ENCODE results near the gene DLGAP1. TPM values are rescaled to one million over a fixed set of nuclear protein-coding genes. Genes with fewer than 3 reads are reported as not detected.
A peak's percentile ranks its signal among the peaks of the same experiment; 100 is the strongest.

DLGAP1 gene
- total RNA-seq, 1 experiment from 2014 or later = 23.2 TPM

DNA sequence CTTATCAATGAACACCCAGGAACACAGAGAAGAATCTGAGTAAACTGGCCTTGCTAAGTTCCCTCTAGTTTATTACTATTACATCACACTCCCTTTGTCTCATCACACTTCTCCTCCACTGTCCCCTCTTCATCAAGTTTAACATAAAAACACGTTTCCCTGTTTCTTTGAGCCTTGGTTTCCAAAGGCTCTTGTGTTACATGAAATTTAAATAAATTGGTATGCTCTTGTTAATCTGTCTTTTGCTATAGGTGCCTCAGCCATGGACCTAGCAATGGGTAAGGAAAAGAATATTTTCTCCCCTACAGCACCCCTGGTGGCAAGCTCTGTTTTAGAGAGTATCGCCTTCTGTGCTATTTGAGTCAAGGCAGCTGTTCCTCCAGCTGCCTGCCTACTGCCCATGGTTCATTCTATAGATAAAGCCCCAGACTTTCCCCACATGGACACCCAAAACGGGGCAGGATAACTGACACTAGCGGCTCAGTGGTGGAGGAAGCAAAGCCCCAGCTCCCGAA is 973.4 kb downstream of the DLGAP1 start:
- H3K4ac ChIP-seq (ENCODE audit: low read depth, low read length) = no peak overlapping the region
- H4K8ac ChIP-seq (replicated peaks; ENCODE audit: insufficient read length, low read depth, low read length) = no peak overlapping the region
- H3K79me2 ChIP-seq (ENCODE audit: insufficient read depth, low read length) = no peaks in the 10 kb centered on the region
- H3K9me3 ChIP-seq (ENCODE audit: control insufficient read depth, low read depth, low read length) = no peaks in the 10 kb centered on the region
- no peak overlapping the region for H4K91ac ChIP-seq (ENCODE audit: insufficient read length, low read depth, low read length)
- DNase-seq = peak; percentile 63
- H3K18ac ChIP-seq (ENCODE audit: insufficient read length, low read depth, low read length) = no peak overlapping the region
- no peaks in the 10 kb centered on the region for H3K27me3 ChIP-seq (ENCODE audit: insufficient read depth, low read length)
- Mint-ChIP-seq H3K9me3 (no peaks in the 10 kb centered on the region), H3K27ac (peak overlapping the region; percentile 28 to 85 (median 68); a peak in 2 of 7 replicates), H3K36me3 (ENCODE audit: insufficient read depth in 1 of 3, low read depth in 3 of 3) (no peaks in the 10 kb centered on the region; a peak in 1 of 7 replicates), H3K4me1 (peaks cover 22 to 27% of the 10 kb centered on the region in 2 experiments), H3K27me3 (ENCODE audit: low read depth) (no peaks in the 10 kb centered on the region), H3K4me3 (no peak overlapping the region; a peak in 1 of 5 replicates)
- H3K23me2 ChIP-seq (ENCODE audit: insufficient read length, low read depth, low read length, poor library complexity, severe bottlenecking) = no peaks in the 10 kb centered on the region
- no peak overlapping the region for H4K5ac ChIP-seq (ENCODE audit: insufficient read length, low read depth, low read length)
- no peak overlapping the region for H2BK20ac ChIP-seq (ENCODE audit: low read depth, low read length, poor library complexity, severe bottlenecking)
- no peak overlapping the region for H3K23ac ChIP-seq (ENCODE audit: insufficient read length, low read depth, low read length)
- peak overlapping the region; percentile 51 for H2BK120ac ChIP-seq (ENCODE audit: low read depth, low read length, poor library complexity, severe bottlenecking)
- no peak overlapping the region for H3K14ac ChIP-seq (ENCODE audit: insufficient read depth, low read length)
- WGBS (ENCODE audit: extremely low coverage, insufficient read length, low lambda C conversion rate) = no CpG with 5 or more reads among the region's 5 CpGs
- no peaks in the 10 kb centered on the region; the same call in 1 of the 2 replicates for H3K4me1 ChIP-seq (ENCODE audit: insufficient read depth, low read length)
- H3T11ph ChIP-seq (ENCODE audit: low read length) = no peak overlapping the region
- H2BK12ac ChIP-seq (ENCODE audit: insufficient read length, low read depth, low read length) = no peak overlapping the region
- H3K9ac ChIP-seq (ENCODE audit: extremely low read depth, insufficient read length, low read length) = no peak overlapping the region
- H3K79me1 ChIP-seq (ENCODE audit: insufficient read depth, low read depth, low read length, poor library complexity, severe bottlenecking) = no peaks in the 10 kb centered on the region
- no peak overlapping the region for H3K4me2 ChIP-seq (ENCODE audit: insufficient read depth, insufficient read length, low read length)
- no peak overlapping the region for H3K27ac ChIP-seq (ENCODE audit: insufficient read length, low read depth, low read length)
- H3K56ac ChIP-seq (ENCODE audit: insufficient read length, low read depth, low read length) = no peak overlapping the region
- TF ChIP-seq, protein P1, sequence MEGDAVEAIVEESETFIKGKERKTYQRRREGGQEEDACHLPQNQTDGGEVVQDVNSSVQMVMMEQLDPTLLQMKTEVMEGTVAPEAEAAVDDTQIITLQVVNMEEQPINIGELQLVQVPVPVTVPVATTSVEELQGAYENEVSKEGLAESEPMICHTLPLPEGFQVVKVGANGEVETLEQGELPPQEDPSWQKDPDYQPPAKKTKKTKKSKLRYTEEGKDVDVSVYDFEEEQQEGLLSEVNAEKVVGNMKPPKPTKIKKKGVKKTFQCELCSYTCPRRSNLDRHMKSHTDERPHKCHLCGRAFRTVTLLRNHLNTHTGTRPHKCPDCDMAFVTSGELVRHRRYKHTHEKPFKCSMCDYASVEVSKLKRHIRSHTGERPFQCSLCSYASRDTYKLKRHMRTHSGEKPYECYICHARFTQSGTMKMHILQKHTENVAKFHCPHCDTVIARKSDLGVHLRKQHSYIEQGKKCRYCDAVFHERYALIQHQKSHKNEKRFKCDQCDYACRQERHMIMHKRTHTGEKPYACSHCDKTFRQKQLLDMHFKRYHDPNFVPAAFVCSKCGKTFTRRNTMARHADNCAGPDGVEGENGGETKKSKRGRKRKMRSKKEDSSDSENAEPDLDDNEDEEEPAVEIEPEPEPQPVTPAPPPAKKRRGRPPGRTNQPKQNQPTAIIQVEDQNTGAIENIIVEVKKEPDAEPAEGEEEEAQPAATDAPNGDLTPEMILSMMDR (conservative IDR thresholded peaks at IDR 0.05) = peak; percentile 75
- no peak overlapping the region for H2AK5ac ChIP-seq (ENCODE audit: insufficient read length, low read length)
- H2BK15ac ChIP-seq (ENCODE audit: low read depth, low read length) = no peak overlapping the region
- peaks cover 3% of the 10 kb centered on the region for H4K20me1 ChIP-seq (ENCODE audit: control insufficient read depth, insufficient read depth, insufficient read length)
- no peak overlapping the region for H2AFZ ChIP-seq (ENCODE audit: low read length)
- no peak overlapping the region for H2BK5ac ChIP-seq (ENCODE audit: insufficient read length, low read length)
